Measurements from ENCODE around the gene SLC34A3. TPM values are rescaled to one million over a fixed set of nuclear protein-coding genes. Genes with fewer than 3 reads are reported as not detected.

SLC34A3 gene
- polyA plus RNA-seq, 2 donors: 1.3 to 1.6 TPM

- WGBS, 2 donors: 88 to 90% methylated on average over 15 of the region's 15 CpGs
- Histone ChIP-seq H3K27me3 (ENCODE audit: control insufficient read depth in 1 of 2, insufficient read depth in 2 of 2, low read length in 2 of 2) (no peaks in the 10 kb centered on the region), H3K36me3 (ENCODE audit: control insufficient read depth in 2 of 2, insufficient read depth in 2 of 2, low read length in 1 of 2) (peaks cover 4 to 40% of the 10 kb centered on the region in 2 donors), H3K4me3 (ENCODE audit: low read depth in 1 of 2, low read length in 2 of 2) (no peak overlapping the region), H3K27ac (ENCODE audit: low read depth in 2 of 2, low read length in 1 of 2) (no peak overlapping the region), H3K4me1 (ENCODE audit: control insufficient read depth in 2 of 2, insufficient read depth in 2 of 2, low read length in 1 of 2) (peaks cover 5 to 6% of the 10 kb centered on the region in 2 donors), H3K9me3 (ENCODE audit: control insufficient read depth in 2 of 2, insufficient read depth in 1 of 2, low read depth in 1 of 2, low read length in 1 of 2) (no peaks in the 10 kb centered on the region)
Measured at GRCh38 chr9:137266162-137266527, 35.4 kb downstream of the SLC34A3 start.

DNA sequence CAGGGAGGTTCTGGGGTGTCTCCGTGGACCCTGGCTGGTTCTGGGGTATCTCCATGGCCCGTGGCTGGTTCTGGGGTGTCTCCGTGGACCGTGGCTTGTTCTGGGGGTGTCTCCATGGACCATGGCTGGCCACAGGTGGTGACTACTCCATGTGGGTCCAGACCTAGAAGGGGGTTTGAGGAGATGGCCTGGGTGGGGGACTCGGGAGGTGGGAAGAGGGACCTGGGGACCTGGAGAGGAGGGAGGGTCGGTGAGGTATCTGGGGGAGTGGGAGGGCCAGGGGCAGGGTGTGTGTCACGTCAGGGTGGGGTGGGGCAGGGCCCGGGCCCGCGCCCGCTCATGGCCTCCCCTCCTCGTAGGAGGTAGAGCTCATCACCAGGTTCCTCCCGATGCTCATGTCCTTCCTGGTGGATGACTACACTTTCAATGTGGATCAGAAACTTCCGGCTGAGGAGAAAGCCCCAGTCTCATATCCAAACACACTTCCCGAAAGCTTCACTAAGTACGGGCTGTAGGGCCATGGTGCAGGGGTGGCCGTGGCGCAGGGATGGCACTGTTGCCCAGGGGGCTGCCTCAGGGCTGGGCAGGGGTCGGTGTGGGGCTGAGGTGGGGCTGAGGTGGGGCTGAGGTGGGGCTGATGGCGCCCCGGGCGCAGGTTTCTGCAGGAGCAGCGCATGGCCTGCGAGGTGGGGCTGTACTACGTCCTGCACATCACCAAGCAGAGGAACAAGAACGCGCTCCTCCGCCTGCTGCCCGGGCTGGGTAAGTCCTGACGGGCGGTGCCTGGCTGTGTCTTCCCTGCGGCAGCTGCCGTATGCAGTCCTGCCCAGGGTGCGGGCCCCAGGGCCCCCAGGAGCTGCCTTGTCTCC lies 36.1 kb downstream of the SLC34A3 start:
- WGBS, 2 donors: 89 to 94% methylated on average over 33 to 34 of the region's 34 CpGs

GRCh38 chr9:137267933-137268355 lies 37.2 kb downstream of the SLC34A3 start:
- H3K9me3 ChIP-seq (ENCODE audit: control insufficient read depth in 2 of 2, insufficient read depth in 1 of 2, low read depth in 1 of 2, low read length in 1 of 2): no peaks in the 10 kb centered on the region
- no peak overlapping the region for H3K4me3 ChIP-seq (ENCODE audit: low read depth in 1 of 2, low read length in 2 of 2)
- peaks cover 5 to 6% of the 10 kb centered on the region in 2 donors for H3K4me1 ChIP-seq (ENCODE audit: control insufficient read depth in 2 of 2, insufficient read depth in 2 of 2, low read length in 1 of 2)
- WGBS, 2 donors: 93 to 95% methylated on average over 6 of the region's 6 CpGs
- no peak overlapping the region for H3K27ac ChIP-seq (ENCODE audit: low read depth in 2 of 2, low read length in 1 of 2)
- no peaks in the 10 kb centered on the region for H3K27me3 ChIP-seq (ENCODE audit: control insufficient read depth in 1 of 2, insufficient read depth in 2 of 2, low read length in 2 of 2)
- H3K36me3 ChIP-seq (ENCODE audit: control insufficient read depth in 2 of 2, insufficient read depth in 2 of 2, low read length in 1 of 2): peaks cover 4 to 48% of the 10 kb centered on the region in 2 donors

More for the DNA sequence above, 36.1 kb downstream of the SLC34A3 start:
- peaks cover 5 to 6% of the 10 kb centered on the region in 2 donors for H3K4me1 ChIP-seq (ENCODE audit: control insufficient read depth in 2 of 2, insufficient read depth in 2 of 2, low read length in 1 of 2)
- H3K4me3 ChIP-seq (ENCODE audit: low read depth in 1 of 2, low read length in 2 of 2): no peak overlapping the region
- no peak overlapping the region for H3K27ac ChIP-seq (ENCODE audit: low read depth in 2 of 2, low read length in 1 of 2)
- H3K27me3 ChIP-seq (ENCODE audit: control insufficient read depth in 1 of 2, insufficient read depth in 2 of 2, low read length in 2 of 2): no peaks in the 10 kb centered on the region
- peaks cover 4 to 40% of the 10 kb centered on the region in 2 donors for H3K36me3 ChIP-seq (ENCODE audit: control insufficient read depth in 2 of 2, insufficient read depth in 2 of 2, low read length in 1 of 2)
- no peaks in the 10 kb centered on the region for H3K9me3 ChIP-seq (ENCODE audit: control insufficient read depth in 2 of 2, insufficient read depth in 1 of 2, low read depth in 1 of 2, low read length in 1 of 2)

GRCh38 chr9:137268538-137269201 lies 38.0 kb downstream of the SLC34A3 start:
- H3K36me3 ChIP-seq (ENCODE audit: control insufficient read depth in 2 of 2, insufficient read depth in 2 of 2, low read length in 1 of 2): peaks cover 4 to 43% of the 10 kb centered on the region in 2 donors
- 71 to 83% methylated on average over 19 of the region's 19 CpGs for WGBS, 2 donors
- H3K9me3 ChIP-seq (ENCODE audit: control insufficient read depth in 2 of 2, insufficient read depth in 1 of 2, low read depth in 1 of 2, low read length in 1 of 2): no peaks in the 10 kb centered on the region
- H3K4me3 ChIP-seq (ENCODE audit: low read depth in 1 of 2, low read length in 2 of 2): no peak overlapping the region
- H3K27ac ChIP-seq (ENCODE audit: low read depth in 2 of 2, low read length in 1 of 2): peak overlapping the region in 1 of 2 donors; percentile 58
- H3K4me1 ChIP-seq (ENCODE audit: control insufficient read depth in 2 of 2, insufficient read depth in 2 of 2, low read length in 1 of 2): peaks cover 5 to 6% of the 10 kb centered on the region in 2 donors
- no peaks in the 10 kb centered on the region for H3K27me3 ChIP-seq (ENCODE audit: control insufficient read depth in 1 of 2, insufficient read depth in 2 of 2, low read length in 2 of 2)

DNA sequence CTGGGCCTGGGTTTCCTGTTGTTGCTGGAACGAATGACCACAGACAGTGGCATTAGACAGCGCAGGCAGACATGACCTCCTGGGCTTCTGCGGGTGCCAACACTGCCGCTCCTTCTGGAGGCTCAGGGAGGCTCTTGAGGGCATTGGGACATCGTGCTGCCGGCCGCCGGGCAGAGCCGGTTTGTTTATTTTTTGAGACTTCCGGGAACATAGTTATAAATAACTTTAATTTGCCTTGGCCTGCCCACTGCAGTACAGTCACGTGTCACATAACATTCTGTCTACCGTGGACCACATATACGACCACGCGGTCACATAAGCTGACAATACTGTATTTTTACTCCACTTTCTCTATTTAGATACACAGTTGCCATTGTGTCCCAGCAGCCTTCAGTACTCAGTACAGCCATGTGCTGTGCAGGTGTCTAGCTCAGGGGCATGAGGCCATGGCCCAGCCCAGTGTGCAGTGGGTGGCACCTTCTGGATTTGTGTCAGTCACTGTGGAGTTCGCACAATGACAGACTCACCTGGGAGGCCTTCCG lies 38.6 kb downstream of the SLC34A3 start:
- Histone ChIP-seq H3K9me3 (ENCODE audit: control insufficient read depth in 2 of 2, insufficient read depth in 1 of 2, low read depth in 1 of 2, low read length in 1 of 2) (no peaks in the 10 kb centered on the region), H3K36me3 (ENCODE audit: control insufficient read depth in 2 of 2, insufficient read depth in 2 of 2, low read length in 1 of 2) (peaks cover 4 to 37% of the 10 kb centered on the region in 2 donors), H3K4me1 (ENCODE audit: control insufficient read depth in 2 of 2, insufficient read depth in 2 of 2, low read length in 1 of 2) (peaks cover 5 to 12% of the 10 kb centered on the region in 2 donors), H3K27ac (ENCODE audit: low read depth in 2 of 2, low read length in 1 of 2) (peak overlapping the region in 1 of 2 donors; percentile 58), H3K4me3 (ENCODE audit: low read depth in 1 of 2, low read length in 2 of 2) (no peak overlapping the region), H3K27me3 (ENCODE audit: control insufficient read depth in 1 of 2, insufficient read depth in 2 of 2, low read length in 2 of 2) (no peaks in the 10 kb centered on the region)
- WGBS, 2 donors: 36 to 46% methylated on average over 17 of the region's 17 CpGs

GRCh38 chr9:137270929-137271695 lies 40.4 kb downstream of the SLC34A3 start:
- no peaks in the 10 kb centered on the region for H3K9me3 ChIP-seq (ENCODE audit: control insufficient read depth in 2 of 2, insufficient read depth in 1 of 2, low read depth in 1 of 2, low read length in 1 of 2)
- 77 to 82% methylated on average over 32 of the region's 32 CpGs for WGBS, 2 donors
- H3K4me1 ChIP-seq (ENCODE audit: control insufficient read depth in 2 of 2, insufficient read depth in 2 of 2, low read length in 1 of 2): peaks cover 5 to 13% of the 10 kb centered on the region in 2 donors
- no peak overlapping the region for H3K4me3 ChIP-seq (ENCODE audit: low read depth in 1 of 2, low read length in 2 of 2)
- peaks cover 0 to 31% of the 10 kb centered on the region in 2 donors for H3K36me3 ChIP-seq (ENCODE audit: control insufficient read depth in 2 of 2, insufficient read depth in 2 of 2, low read length in 1 of 2)
- no peak overlapping the region for H3K27ac ChIP-seq (ENCODE audit: low read depth in 2 of 2, low read length in 1 of 2)
- H3K27me3 ChIP-seq (ENCODE audit: control insufficient read depth in 1 of 2, insufficient read depth in 2 of 2, low read length in 2 of 2): no peaks in the 10 kb centered on the region

GRCh38 chr9:137271696-137272076 lies 41.0 kb downstream of the SLC34A3 start:
- Histone ChIP-seq H3K27ac (ENCODE audit: low read depth in 2 of 2, low read length in 1 of 2) (no peak overlapping the region), H3K9me3 (ENCODE audit: control insufficient read depth in 2 of 2, insufficient read depth in 1 of 2, low read depth in 1 of 2, low read length in 1 of 2) (no peaks in the 10 kb centered on the region), H3K4me3 (ENCODE audit: low read depth in 1 of 2, low read length in 2 of 2) (no peak overlapping the region), H3K4me1 (ENCODE audit: control insufficient read depth in 2 of 2, insufficient read depth in 2 of 2, low read length in 1 of 2) (peaks cover 5 to 13% of the 10 kb centered on the region in 2 donors), H3K36me3 (ENCODE audit: control insufficient read depth in 2 of 2, insufficient read depth in 2 of 2, low read length in 1 of 2) (peaks cover 0 to 25% of the 10 kb centered on the region in 2 donors), H3K27me3 (ENCODE audit: control insufficient read depth in 1 of 2, insufficient read depth in 2 of 2, low read length in 2 of 2) (no peaks in the 10 kb centered on the region)
- WGBS, 2 donors: 37 to 38% methylated on average over 3 of the region's 3 CpGs

DNA sequence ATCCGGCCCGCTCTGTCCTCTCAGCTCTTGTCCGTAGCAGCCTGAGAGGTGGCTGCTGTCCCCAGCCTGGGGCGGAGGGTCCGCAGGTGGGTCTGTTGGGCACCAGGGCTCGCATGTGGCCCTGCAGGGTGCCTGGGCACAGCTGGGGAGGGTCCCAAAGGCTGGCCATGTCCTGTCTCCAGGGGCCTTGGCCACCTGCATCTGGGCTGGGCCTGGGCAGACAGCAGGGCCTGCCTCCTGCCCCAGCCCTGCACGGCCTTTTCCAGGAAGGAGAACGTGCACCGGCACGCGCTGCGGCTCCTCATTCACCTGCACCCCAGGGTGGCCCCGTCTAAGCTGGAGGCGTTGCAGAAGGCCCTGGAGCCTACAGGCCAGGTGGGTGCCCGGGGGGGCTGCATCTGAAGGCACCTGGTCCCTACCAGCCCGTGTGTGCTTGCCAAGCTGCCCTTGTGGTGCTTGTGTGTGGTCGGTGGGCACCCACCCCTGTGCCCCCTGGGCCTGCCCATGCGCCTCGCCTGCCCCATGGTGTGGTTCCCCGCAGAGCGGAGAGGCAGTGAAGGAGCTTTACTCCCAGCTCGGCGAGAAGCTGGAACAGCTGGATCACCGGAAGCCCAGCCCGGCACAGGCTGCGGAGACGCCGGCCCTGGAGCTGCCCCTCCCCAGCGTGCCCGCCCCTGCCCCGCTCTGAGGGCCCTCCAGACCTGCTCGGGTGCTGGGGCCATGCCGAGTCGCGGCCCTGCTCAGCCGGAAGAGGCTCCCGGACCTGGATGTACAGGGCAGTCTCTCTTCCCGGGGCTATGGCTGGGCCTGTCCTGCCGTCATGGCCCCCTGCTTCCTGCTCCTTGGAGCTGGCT lies 41.8 kb downstream of the SLC34A3 start:
- no peak overlapping the region for H3K27ac ChIP-seq (ENCODE audit: low read depth in 2 of 2, low read length in 1 of 2)
- H3K4me1 ChIP-seq (ENCODE audit: control insufficient read depth in 2 of 2, insufficient read depth in 2 of 2, low read length in 1 of 2): peaks cover 5 to 19% of the 10 kb centered on the region in 2 donors
- H3K27me3 ChIP-seq (ENCODE audit: control insufficient read depth in 1 of 2, insufficient read depth in 2 of 2, low read length in 2 of 2): no peaks in the 10 kb centered on the region
- 89% methylated on average over 37 to 39 of the region's 39 CpGs for WGBS, 2 donors
- H3K9me3 ChIP-seq (ENCODE audit: control insufficient read depth in 2 of 2, insufficient read depth in 1 of 2, low read depth in 1 of 2, low read length in 1 of 2): no peaks in the 10 kb centered on the region
- no peak overlapping the region for H3K4me3 ChIP-seq (ENCODE audit: low read depth in 1 of 2, low read length in 2 of 2)
- H3K36me3 ChIP-seq (ENCODE audit: control insufficient read depth in 2 of 2, insufficient read depth in 2 of 2, low read length in 1 of 2): peaks cover 0 to 20% of the 10 kb centered on the region in 2 donors
